Stomach (tissue), 9 donors: Measurements from ENCODE around the gene TSTD1. TPM values are rescaled to one million over a fixed set of nuclear protein-coding genes. Genes with fewer than 3 reads are reported as not detected.

ENCODE experiments used
- DNase-seq, 2 donors: peaks; one replicate each; pipeline versions ENCODE4 v3.0.0 to v3.0.0-alpha.2; 2013 to 2019
- H3K27ac ChIP-seq, 5 donors: fragments of 200-600 bp in 4 of 5; sonication (generic) in 4 of 5; one replicate each; pipeline ENCODE4 v1.5.1; 2013 to 2019; ENCODE audit warnings: mild to moderate bottlenecking in 1 of 5, moderate library complexity in 1 of 5
- H3K27me3 ChIP-seq, 3 donors: fragments of 200-600 bp; sonication (generic); one replicate each; pipeline ENCODE4 v1.5.1; 2017 to 2019; ENCODE audit warnings: mixed run types in 1 of 3
- H3K36me3 ChIP-seq, 4 donors: fragments of 200-600 bp; sonication (generic); 1 replicate in 3 of 4; 2 replicates in 1 of 4; pipeline ENCODE4 v1.5.1; 2016 to 2019
- H3K4me1 ChIP-seq, 4 donors: fragments of 200-600 bp; sonication (generic); one replicate each; pipeline ENCODE4 v1.5.1; 2016 to 2019
- H3K4me3 ChIP-seq, 4 donors: fragments of 200-600 bp; sonication (generic) in 3 of 4; one replicate each; pipeline ENCODE4 v1.5.1; 2016 to 2019; ENCODE audit warnings: mild to moderate bottlenecking in 1 of 4
- H3K9me3 ChIP-seq, 4 donors: fragments of 200-600 bp; sonication (generic); one replicate each; pipeline ENCODE4 v1.5.1; 2016 to 2019
- EP300 ChIP-seq: sonication (generic); formaldehyde crosslinking; IDR thresholded peaks from one replicate; pipeline ENCODE4 v1.6.1; 2017; ENCODE audit warnings: antibody characterized with exemption
- POLR2A ChIP-seq, 4 donors: fragments of 450-650 bp; IDR thresholded peaks; one replicate each; pipeline ENCODE4 v1.6.1; 2016; ENCODE audit warnings: antibody characterized with exemption in 4 of 4, control low read depth in 2 of 4, mild to moderate bottlenecking in 1 of 4, moderate library complexity in 1 of 4
- POLR2AphosphoS5 ChIP-seq, 3 donors: sonication (generic); formaldehyde crosslinking; IDR thresholded peaks; one replicate each; pipeline ENCODE4 v1.6.1; 2016; ENCODE audit warnings: antibody characterized with exemption in 3 of 3
- WGBS, 5 donors: extraction: QIAGEN DNeasy Blood & Tissue Kit in 3 of 5; methylation state at CpG; one replicate each; pipeline versions ENCODE4 v1.1.5 to v1.1.7; 2013 to 2018; 5-methylcytosine and 5-hydroxymethylcytosine counted together
- intact Hi-C: fragments of 100-400 bp; cut with DNase I; formaldehyde crosslinking; loops from one replicate; pipeline ENCODE4 v1.15.1; 2023; ENCODE audit warnings: low total_unique reads
- polyA plus RNA-seq, 3 donors: library from polyadenylated mRNA; stranded (reverse); fragments of 200-250 nt; gene quantifications; one replicate each; pipeline ENCODE4 v1.2.3, GENCODE V29; 2013
- total RNA-seq, 5 donors: library from RNA; depleted of rRNA; stranded (reverse); fragments of >200 nt; gene quantifications; one replicate each; pipeline versions ENCODE4 v1.1.0 to v1.2.3, GENCODE V29; 2014 to 2016
- TF ChIP-seq, protein P1 (sequence below), 7 experiments: fragments of 450-650 bp in 4 of 7; fragments of 200-600 bp in 3 of 7; sonication (generic) in 3 of 7; IDR thresholded peaks; one replicate each; pipeline ENCODE4 v1.5.1; 2016 to 2019; ENCODE audit warnings: antibody characterized with exemption in 7 of 7, control low read depth in 2 of 7, mild to moderate bottlenecking in 1 of 7
- donor health status: healthy with polysubstance abuse.
- donor health status: Bipolar disorder and iron deficiency.
- donor health status: healthy.

TSTD1 gene
- total and polyA plus RNA-seq, 8 donors, result 13.2 to 186 (median 112) TPM; not detected in 1

DNA sequence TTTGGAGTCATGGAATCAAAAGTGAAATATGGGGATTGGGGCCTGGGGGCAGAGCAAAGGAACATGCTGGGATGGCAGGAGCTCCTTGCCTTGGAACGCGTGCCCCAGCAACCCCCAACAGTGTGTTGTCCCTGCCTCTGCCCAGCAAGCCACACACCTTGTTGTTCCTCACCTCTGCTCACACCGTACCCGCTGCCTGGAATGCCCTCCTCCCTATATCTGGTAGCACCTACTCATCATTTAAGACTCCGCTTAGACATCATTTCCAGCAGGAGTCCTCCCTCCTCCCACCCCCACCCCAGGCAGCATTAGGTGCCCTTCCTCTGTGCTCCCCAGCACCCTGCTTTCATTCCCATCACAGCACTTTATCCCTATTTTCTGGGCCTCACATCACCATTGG lies 42.8 kb upstream of the TSTD1 start:
- H3K4me3 ChIP-seq, result no peak overlapping the region
- DNase-seq, result no peak
- peaks cover 0 to 48% (median 33%) of the 10 kb centered on the region in 4 donors for H3K4me1 ChIP-seq
- peaks cover 0 to 17% (median under 1%) of the 10 kb centered on the region in 4 donors for H3K36me3 ChIP-seq
- WGBS, 5 donors, result 74 to 96% (median 76%) methylated on average over 5 of the region's 5 CpGs
- H3K9me3 ChIP-seq, result no peaks in the 10 kb centered on the region
- TF ChIP-seq EP300 (no peak), POLR2A (IDR thresholded peaks at IDR 0.05) (no peak), POLR2AphosphoS5 (IDR thresholded peaks at IDR 0.05) (no peak)
- TF ChIP-seq, protein P1, sequence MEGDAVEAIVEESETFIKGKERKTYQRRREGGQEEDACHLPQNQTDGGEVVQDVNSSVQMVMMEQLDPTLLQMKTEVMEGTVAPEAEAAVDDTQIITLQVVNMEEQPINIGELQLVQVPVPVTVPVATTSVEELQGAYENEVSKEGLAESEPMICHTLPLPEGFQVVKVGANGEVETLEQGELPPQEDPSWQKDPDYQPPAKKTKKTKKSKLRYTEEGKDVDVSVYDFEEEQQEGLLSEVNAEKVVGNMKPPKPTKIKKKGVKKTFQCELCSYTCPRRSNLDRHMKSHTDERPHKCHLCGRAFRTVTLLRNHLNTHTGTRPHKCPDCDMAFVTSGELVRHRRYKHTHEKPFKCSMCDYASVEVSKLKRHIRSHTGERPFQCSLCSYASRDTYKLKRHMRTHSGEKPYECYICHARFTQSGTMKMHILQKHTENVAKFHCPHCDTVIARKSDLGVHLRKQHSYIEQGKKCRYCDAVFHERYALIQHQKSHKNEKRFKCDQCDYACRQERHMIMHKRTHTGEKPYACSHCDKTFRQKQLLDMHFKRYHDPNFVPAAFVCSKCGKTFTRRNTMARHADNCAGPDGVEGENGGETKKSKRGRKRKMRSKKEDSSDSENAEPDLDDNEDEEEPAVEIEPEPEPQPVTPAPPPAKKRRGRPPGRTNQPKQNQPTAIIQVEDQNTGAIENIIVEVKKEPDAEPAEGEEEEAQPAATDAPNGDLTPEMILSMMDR (IDR thresholded peaks at IDR 0.05), result no peak
- peak overlapping the region in 1 of 5 donors; percentile 17 for H3K27ac ChIP-seq
- intact Hi-C loops, result no loop called here
- peaks cover 0 to 4% (median 0%) of the 10 kb centered on the region in 3 donors for H3K27me3 ChIP-seq

DNA sequence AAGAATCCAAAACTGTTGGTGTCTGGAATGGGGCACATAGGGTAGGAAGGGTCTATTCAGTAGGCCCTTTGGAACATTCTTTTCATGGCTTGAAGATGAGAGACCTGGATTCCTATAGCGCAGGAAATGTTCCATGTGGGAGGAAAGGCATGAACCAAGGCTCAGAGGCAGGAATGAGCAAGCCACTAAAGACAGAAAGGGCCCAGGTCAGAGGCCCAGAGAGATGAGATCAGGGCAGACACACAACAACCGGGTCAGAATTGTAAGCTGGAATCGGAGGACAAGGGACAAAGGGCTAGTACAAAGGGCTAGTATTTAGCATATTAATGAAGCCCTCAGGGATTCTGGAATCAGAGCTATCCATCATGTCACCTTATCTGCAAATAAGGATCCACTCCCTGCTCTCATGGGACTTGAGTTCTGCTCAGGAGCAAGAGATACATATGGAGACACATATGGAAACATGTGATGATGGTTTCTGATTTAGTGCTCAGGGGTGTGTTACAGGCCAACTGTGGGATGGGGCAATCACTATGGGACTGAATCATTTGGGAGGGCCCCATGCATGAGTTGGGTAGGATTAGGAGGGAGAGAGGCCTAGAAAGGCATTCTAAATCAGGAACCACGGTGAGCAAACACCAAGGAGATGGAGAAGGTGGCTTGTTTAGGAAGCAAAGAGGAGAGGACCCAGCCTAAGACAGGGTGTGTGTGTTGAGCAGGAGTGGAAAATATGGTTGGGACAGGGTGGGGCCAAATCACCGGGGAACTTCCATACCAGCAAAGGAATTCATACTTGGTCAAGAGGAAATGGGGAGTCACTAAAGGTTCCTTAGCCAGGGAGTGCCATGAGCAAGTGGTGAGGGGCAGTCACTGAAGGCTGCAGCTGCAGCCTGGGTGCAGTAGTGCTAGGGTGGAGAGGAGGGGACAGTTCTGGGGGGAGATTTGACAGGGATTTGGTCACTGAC lies 42.0 kb upstream of the TSTD1 start:
- Histone ChIP-seq H3K27ac (peak overlapping the region in 2 of 5 donors; percentile 4 to 17), H3K4me3 (no peak overlapping the region), H3K9me3 (no peaks in the 10 kb centered on the region), H3K27me3 (peaks cover 0 to 4% (median 0%) of the 10 kb centered on the region in 3 donors), H3K4me1 (peaks cover 0 to 42% (median 26%) of the 10 kb centered on the region in 4 donors), H3K36me3 (peaks cover 0 to 22% (median 4%) of the 10 kb centered on the region in 4 donors)
- no peak for TF ChIP-seq POLR2A (IDR thresholded peaks at IDR 0.05)
- TF ChIP-seq, protein P1 (IDR thresholded peaks at IDR 0.05), result no peak
- no peak for TF ChIP-seq EP300
- TF ChIP-seq POLR2AphosphoS5 (IDR thresholded peaks at IDR 0.05), result no peak
- intact Hi-C loops, result no loop called here
- 73 to 84% (median 78%) methylated on average over 5 of the region's 5 CpGs for WGBS, 5 donors
- DNase-seq, result no peak

DNA sequence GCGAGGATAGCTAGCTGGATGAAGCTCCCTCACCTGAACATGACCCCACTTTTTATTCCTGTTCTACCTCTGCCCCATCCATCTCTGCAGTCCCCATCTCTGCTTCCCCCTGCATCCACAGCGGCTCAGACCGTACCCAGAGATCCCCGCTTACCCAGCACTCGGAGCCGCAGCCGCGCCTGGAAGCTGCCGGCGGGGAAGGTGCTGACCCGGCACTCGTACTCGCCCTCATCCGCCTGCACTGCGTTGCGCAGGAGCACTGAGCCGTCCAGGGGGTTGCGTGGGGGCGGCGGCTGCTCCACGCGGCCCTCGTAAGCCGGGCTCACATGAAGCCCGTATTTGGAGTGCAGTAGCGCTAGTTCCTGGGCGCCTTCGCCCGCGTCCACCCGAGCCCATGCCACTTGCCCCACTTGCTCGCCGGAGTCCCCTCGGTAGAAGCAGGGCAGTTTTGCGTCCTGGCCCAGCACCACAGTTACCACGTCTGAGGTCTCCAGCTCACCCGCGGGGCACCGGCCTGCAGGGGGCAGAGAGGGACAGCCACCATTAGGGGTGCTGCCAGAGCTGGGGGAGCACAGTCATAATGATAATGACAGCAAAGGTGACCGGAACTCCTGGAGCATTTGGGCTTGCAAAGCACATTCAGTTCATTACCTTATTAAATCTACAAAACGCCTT lies 40.8 kb upstream of the TSTD1 start:
- peaks cover 0 to 4% (median 0%) of the 10 kb centered on the region in 3 donors for H3K27me3 ChIP-seq
- H3K27ac ChIP-seq, result no peak overlapping the region
- intact Hi-C loops, result no loop called here
- TF ChIP-seq POLR2A (IDR thresholded peaks at IDR 0.05), result no peak
- TF ChIP-seq, protein P1 (IDR thresholded peaks at IDR 0.05), result no peak
- no peak for TF ChIP-seq POLR2AphosphoS5 (IDR thresholded peaks at IDR 0.05)
- TF ChIP-seq EP300, result no peak
- 66 to 84% (median 75%) methylated on average over 27 to 41 of the region's 41 CpGs for WGBS, 5 donors
- no peaks in the 10 kb centered on the region for H3K9me3 ChIP-seq
- DNase-seq, result no peak
- H3K4me3 ChIP-seq, result no peak overlapping the region
- H3K36me3 ChIP-seq, result peaks cover 0 to 26% (median 8%) of the 10 kb centered on the region in 4 donors
- H3K4me1 ChIP-seq, result peaks cover 0 to 30% (median 19%) of the 10 kb centered on the region in 4 donors

DNA sequence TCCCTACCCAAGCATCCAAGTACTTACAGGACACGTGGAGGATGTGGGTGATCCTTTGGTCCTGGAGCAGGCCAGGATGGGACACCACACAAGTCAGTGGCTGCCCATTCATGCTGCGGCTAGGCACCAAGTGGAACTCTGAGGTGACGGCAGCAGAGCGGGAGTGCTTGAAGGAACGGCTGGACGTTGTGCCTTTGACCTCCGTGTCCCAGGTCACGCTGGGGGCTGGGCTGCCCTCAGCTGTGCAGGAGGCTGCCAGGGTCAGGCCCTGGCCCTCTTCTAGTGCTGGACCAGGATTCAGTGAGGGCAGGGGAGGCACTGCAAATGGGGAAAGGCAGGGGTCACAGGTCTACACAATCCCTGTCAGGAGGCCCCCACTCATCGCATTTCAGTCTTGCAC lies 38.7 kb upstream of the TSTD1 start:
- H3K27ac ChIP-seq, result no peak overlapping the region
- no peak for DNase-seq
- H3K4me1 ChIP-seq, result peaks cover 0 to 9% (median 4%) of the 10 kb centered on the region in 4 donors
- no peaks in the 10 kb centered on the region for H3K9me3 ChIP-seq
- no peak for TF ChIP-seq POLR2A (IDR thresholded peaks at IDR 0.05)
- TF ChIP-seq EP300, result no peak
- WGBS, 5 donors, result 81 to 100% (median 84%) methylated on average over 1 to 9 of the region's 9 CpGs
- H3K36me3 ChIP-seq, result peaks cover 0 to 41% (median 13%) of the 10 kb centered on the region in 4 donors
- peaks cover 0 to 4% (median 0%) of the 10 kb centered on the region in 3 donors for H3K27me3 ChIP-seq
- H3K4me3 ChIP-seq, result no peak overlapping the region
- intact Hi-C loops, result no loop called here
